GM19463 (cell line): Measurements from ENCODE around the gene GOLGA8B.
"Not testable (repeated sequence)": the region's sequence is repeated elsewhere in the genome, so short reads cannot be mapped to it uniquely, and the experiment has no call there.

Experiments
- ATAC-seq: cut with Tn5 transposase; IDR thresholded peaks from one replicate; pipeline ENCODE4 v1.9.1; 2021; ENCODE audit warnings: mild to moderate bottlenecking, moderate library complexity; ENCODE audit not compliant: unreplicated experiment

GOLGA8B gene

GRCh38 chr15:34567174-34567573, 16.3 kb downstream of the GOLGA8B start:
- not testable (repeated sequence) for ATAC-seq

GRCh38 chr15:34564711-34565110, 18.7 kb downstream of the GOLGA8B start:
- not testable (repeated sequence) for ATAC-seq

- not testable (repeated sequence) for ATAC-seq
These were observed 22.6 kb downstream of the GOLGA8B start for GRCh38 chr15:34560814-34561213.

GRCh38 chr15:34559764-34560163, 23.7 kb downstream of the GOLGA8B start:
- not testable (repeated sequence) for ATAC-seq

- ATAC-seq, result not testable (repeated sequence)
These were observed 28.3 kb downstream of the GOLGA8B start for GRCh38 chr15:34555162-34555561.

- not testable (repeated sequence) for ATAC-seq
These were observed 28.7 kb downstream of the GOLGA8B start for GRCh38 chr15:34554716-34555115.

GRCh38 chr15:34554126-34554525, 29.3 kb downstream of the GOLGA8B start:
- not testable (repeated sequence) for ATAC-seq

GRCh38 chr15:34550129-34550528, 33.3 kb downstream of the GOLGA8B start:
- ATAC-seq, result peak; percentile 57

- peak; percentile 55 for ATAC-seq
These were observed 34.1 kb downstream of the GOLGA8B start for GRCh38 chr15:34549381-34549809.

- not testable (repeated sequence) for ATAC-seq
These were observed 39.4 kb downstream of the GOLGA8B start for GRCh38 chr15:34543860-34544649.

- not testable (repeated sequence) for ATAC-seq
These were observed 47.6 kb downstream of the GOLGA8B start for GRCh38 chr15:34535857-34536256.
